NK-92 (cell line): ENCODE data around the gene ARL4D.
"Not testable (repeated sequence)": the region's sequence is repeated elsewhere in the genome, so short reads cannot be mapped to it uniquely, and the experiment has no call there.

Experiments
- DNase-seq: peaks from one replicate; lab custom pipeline; 2025; ENCODE audit not compliant: unreplicated experiment; lab: John Stamatoyannopoulos, UW

The ARL4D gene, protein sequence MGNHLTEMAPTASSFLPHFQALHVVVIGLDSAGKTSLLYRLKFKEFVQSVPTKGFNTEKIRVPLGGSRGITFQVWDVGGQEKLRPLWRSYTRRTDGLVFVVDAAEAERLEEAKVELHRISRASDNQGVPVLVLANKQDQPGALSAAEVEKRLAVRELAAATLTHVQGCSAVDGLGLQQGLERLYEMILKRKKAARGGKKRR

DNA sequence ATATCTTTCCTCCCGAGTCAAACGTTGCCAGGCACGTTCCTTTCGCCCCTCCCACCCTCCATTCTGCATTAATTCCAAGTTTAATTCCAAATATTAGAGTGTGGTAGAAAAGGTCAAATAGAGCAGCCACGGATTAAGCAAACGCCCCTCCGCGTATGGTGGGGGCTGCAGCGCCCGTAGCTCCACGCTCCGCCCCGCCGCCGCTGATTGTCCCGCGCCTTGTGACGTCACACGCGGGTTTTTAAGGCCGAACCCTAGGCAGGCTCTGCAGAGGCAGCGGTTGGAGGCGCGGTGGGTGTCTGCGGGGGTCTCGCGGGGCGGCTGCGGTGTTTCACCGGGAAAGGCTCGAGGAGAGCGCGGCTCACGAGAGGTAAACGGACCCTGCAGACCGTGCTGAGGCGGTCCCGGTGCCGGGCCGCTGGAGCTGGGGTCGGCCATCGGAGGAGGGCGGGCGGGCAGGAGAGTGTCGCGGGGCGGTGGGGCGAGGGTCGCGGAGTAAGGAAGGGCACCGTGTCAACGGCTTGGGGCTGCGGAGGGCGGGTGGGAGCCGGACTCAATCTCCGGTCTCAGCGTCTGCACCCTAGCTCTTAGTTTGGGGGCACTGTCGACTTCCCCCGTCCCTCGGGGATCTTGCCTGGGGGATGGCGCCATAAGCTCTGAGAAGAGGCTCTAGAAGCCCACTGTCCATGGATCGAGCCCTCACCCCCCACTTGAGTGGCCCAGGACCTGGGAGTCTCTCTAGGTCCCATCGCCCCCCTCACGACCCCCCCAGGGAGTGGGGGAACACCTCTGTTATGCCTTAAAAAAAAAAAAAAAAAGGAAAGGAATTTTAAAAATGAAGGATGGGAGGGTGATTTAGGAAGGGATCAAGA, at the start of gene ARL4D:
Gene ARL4D, plus strand, starts transcription at position 270 of the 872 bp plus-strand sequence. CDS start 740 bp downstream, outside the sequence.
- DNase-seq: peak; percentile 29

DNA sequence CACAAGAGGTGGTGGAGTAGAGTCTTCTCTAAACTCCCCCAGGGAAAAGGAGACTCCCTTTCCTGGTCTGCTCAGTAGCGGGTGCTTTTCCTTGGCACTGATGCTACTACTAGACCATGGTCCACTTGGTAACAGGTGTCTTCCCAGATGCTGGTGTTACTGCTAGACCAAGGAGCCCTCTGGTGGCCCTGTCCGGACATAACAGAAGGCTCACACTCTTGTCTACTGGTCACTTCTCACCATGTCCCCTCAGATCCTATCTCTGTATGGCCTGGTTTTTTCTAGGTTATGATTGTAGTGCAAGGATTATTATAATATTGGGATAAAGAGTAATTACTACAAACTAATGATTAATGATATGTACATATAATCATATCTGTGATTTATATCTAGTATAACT, 49.7 kb upstream of the ARL4D start:
- DNase-seq: no peak

DNA sequence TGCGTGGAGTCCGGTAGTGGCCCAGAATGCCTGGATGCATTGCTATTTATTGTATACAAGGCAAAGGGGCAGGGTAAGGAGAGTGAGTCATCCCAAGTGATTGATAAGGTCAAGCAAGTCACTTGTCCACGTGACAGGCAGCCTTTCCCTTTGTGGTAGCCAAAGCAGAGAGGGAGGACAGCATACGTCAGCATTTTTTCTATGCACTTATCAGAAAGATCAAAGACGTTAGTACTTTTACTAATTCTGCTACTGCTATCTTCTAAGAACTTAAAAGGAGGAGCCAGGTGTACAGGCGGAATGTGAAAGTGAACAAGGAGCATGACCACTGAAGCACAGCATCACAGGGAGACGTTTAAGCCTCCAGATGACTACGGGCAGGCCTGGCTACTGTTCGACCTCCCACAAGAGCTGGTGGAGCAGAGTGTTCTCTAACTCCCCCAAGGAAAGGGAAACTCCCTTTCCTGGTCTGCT, 47.9 kb upstream of the ARL4D start:
- no peak for DNase-seq

DNA sequence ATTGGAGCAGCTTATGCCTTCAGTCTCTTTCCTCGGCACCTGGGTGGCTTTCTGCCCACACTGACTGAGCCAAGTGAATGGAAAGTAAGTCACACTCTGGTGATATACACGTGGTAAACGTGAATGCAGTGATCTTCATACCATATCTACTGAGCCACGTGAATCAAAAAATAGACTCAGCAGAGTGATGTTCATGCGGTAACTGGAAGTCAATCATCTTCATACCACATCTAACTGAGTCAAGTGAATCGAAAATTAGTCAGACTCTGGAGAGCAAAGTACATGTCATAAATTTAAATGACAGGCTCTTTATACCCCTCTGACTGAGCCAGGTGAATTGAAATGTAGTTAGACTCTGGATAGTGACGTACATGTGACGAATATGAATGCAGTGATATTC, 47.1 kb upstream of the ARL4D start:
- DNase-seq: no peak

DNA sequence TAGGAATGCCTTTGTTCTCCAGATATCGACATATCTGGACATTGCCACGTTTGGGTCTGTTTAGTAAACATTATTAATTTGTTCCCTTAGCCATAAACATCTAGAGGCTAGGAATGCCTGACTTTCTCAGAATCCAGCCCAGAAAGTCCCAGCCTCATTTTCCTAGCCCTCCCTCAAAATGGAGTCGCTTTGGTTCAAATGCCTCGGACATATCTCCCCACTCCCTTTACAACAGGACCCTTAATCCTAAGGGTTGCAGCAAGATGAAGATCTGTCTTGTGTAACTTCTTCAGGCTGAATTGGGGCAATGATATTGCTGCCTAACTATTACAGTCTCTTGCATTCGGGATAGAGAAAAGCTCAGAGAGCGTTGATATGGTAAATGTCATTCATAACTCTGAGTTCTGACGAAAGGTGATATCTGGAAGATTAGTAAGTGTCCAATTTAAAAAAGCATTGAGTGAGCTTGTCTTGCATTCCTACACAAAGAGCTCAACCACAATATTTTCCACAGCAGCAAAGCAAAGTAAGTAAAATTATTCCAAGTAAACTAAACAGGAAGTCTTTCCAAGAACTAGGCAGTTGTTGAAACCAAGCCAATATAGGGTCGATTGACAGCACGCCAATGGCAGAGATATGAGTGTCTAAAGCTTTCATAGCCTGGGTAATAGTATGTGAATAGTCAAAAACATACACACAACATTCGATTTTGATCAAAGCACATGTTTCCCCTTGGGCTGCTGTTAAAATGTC, 46.0 kb upstream of the ARL4D start:
- DNase-seq: no peak

DNA sequence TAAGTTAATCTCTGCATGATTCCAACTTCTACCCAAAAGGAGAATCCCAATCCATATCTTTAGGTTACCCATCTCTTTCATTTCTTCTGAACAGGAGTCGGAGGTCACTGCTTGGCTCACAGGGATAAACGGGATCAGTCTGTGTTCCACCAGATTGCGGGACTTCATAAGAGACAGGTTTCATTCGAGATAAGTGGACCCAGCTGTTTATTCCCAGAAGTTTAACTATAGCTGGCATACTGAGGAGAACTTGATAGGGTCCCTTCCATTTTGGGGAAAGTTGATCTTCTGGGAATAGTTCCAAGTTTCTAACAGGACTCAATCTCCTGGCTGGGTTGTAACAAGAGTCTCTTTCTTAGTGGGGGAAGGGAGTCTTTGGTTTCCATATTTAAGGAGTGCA, 45.4 kb upstream of the ARL4D start:
- DNase-seq: no peak

DNA sequence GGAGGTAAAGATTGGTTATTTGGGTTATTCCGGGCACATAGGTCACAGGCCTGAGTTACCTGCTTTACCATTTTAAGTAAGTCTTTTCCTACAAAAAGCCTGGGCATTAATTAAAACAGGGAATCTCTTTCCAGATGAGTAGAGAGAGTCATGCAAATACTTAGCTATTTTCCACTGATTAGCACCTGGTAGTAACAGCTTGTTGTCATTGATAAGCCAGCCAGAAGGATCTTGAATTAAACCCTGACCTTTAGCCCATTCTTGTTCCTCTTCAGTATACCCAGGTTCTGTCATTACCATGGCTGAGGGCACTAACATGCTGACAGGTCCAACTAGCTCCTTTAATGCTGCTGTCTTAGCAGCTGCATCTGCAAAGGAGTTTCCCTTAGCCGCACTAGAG, 44.4 kb upstream of the ARL4D start:
- DNase-seq: no peak

DNA sequence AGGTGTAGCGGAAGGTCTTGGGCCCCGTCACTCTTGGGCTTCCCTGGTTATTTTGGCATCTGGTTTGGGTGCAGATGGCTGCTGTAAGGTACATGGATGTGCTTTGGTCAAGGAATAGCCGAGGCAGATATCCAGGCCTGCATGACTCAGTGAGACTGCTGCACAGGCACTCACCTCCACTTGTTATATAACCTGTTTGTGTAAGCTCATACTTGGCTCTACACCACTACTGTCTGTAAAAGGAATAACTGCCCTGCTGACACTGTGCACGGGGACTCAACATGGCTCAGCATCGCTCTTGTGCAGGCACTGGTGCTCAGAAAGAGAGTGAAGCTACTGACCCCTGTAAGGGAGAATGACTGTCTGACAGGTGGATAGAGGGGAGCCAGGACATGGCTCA, 42.3 kb upstream of the ARL4D start:
- no peak for DNase-seq

DNA sequence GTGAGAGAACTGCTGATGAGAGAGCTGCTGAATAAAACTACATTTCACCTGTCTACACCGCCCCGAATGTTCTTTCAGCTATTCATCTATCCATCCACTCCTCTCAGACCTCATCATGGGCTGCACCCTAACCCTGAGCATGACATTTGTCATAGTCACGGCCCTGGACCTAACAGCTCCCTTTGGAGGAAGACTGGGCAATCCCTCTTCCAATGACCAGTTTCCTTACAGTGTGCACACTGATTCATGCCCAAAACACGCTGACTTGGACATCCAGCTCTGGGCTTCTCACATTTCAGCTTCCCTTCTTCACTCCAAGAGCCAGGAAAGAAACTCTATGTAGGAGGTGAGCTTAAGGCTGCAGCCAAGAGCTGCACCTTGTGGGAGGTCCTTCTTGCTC, 41.8 kb upstream of the ARL4D start:
- DNase-seq: no peak

DNA sequence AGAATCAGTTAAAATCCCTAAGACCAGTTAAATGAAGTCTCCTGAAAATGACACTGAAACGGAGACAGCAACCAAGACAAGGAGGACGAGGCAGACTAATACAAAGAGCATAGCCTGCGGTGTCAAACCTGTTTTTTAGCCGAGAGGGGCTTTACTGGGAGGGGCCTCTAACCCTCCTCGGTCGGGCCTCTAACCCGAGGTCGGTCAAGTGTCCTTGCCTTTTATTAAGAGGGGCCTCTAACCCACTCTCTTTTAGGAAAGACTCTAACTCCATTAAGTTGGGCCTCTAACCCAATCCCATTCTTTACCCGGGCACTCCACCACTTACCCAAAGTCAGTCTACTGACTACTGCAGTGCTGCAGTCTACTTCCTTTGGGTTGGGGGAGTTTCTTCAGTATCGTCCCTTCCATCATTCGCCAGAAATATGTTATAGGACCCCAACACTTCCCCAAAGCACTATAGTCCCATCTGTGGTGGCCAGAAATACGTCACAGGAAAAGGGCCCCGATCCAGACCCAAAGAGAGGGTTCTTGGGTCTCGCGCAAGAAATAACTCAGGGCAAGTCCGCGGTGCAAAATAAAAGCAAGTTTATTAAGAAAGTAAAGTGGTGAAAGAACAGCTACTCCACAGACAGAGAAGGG, 39.2 kb upstream of the ARL4D start:
- no peak for DNase-seq

DNA sequence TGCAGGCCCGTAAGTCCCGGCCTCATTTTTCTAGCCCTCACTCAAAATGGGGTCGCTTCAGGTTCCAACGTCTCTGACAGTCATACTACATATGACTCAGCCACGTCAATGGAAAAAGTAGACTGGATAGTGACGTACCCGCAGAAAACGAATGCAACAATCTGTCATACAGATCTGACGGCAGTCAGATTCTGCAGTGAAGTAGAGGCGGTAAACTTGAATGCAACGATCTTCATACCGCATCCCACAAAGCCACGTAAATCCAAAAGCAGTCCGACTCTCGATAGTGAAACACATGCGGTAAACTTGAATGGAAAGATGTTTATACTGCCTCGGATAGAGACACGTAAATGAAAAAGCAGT, 38.4 kb upstream of the ARL4D start:
- DNase-seq: peak; percentile 57

DNA sequence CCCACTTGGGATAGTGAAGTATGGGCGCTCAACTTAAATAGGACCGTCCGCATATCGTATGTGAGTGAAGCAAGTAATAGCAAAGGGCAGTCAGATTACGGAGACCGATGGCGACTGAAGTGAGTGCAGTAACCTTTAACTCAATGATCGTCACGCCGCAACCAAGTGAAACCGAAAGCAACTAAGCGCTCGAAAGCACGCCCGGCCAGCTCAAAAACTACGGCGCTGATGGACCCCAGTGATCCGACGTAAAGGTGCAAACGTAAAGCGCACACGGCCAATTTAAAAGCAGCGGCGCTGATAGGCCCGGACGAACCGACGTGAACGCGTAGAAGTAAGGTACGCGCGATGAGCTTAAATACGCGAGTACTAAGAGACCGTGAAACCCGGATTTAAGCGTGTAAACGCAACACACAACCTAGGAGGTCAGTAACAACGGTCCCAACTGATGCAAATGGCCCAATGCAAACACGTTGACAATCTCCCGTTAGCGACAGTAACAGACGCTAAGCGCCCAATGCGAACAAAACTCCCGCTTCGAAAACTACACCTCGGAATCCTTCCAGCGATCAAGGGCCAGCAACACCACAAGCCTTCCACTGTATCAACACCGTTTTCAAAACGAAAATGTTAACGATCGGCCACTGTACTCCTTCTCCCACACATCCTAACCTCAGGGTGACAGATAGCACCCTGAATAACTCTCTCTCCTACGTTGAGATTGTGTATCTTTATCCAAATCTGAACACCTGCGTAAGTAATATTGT, 37.9 kb upstream of the ARL4D start:
- DNase-seq: peak; percentile 86

DNA sequence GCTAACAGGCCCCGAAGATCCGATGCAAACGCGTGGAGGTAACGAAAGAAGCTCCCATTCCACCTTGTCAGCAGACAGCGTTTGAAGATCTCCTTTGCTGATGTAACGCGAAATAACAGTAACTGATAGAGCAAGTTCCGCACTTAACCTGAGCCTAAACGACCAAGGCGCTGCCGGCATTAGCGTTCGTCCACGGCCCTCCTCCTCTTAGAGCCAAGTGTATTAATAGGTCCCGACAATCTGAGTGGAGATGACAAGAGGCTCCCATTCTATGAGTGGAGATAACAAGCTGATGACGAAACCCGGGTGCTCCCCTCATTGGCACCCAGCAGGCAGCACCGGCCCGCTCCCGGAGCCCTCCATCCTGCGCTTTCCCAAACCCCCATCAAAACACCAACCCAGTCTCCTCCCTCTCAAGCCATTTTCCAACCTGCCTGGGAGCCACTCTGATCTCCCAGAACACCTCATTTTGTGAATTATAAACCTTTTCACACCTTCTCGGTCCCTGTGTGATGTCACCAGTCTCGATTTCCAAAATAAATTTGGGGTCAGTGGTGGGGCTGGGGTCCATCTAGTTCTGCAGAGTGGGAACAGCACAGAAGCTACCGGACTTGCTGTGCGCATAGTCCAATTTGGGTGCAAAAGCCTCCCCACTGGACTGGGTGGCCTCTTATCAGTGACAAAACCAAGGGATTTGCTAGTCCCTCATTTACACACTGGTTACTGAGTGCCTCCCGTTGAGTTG, 35.4 kb upstream of the ARL4D start:
- no peak for DNase-seq

DNA sequence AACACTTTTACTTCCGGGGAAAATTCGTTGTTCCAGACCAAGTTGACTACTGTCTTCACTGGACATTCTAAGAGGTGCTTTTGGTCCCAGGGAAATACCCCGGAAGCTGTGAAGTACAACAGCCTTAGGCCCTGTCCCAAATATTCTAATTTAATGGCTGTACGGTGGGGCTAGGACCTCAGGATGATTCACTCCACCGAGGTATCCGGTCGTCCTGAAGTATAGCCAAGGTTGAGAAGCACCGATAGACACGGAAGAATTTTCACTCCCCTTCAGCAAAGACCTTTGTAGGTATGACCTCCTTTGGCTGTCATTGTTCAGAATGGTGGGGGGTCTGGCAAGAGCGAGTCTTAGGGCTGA, 34.9 kb upstream of the ARL4D start:
- no peak for DNase-seq

DNA sequence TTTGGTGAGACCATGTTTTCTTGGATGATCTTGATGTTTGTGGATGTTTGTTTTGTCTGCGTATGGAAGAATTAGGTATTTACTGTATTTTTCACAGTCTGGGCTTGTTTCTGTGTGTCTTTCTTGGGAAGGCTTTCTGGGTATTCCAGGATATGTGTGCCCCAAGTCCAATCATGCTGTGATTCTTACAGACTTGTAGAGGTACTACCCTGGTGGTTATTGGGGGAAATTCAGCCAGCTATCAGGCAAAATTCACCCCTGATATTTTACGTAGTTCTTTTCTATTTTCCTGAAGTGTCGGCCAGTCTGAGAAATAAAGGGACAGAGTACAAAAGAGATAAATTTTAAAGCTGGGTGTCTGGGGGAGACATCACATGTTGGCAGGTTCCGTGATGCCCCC, 33.4 kb upstream of the ARL4D start:
- no peak for DNase-seq

DNA sequence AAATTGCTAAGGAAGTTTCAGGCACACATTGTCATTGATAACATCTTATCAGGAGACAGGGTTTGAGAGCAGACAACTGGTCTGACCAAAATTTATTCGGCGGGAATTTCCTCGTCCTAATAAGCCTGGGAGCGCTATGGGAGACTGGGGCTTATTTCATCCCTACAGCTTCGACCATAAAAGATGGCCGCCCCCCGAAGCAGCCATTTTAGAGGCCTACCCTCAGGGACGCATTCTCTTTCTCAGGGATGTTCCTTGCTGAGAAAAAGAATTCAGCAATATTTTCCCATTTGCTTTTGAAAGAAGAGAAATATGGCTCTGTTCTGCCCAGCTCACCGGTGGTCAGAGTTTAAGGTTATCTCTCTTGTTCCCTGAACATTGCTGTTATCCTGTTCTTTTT, 32.9 kb upstream of the ARL4D start:
- DNase-seq: not testable (repeated sequence)

DNA sequence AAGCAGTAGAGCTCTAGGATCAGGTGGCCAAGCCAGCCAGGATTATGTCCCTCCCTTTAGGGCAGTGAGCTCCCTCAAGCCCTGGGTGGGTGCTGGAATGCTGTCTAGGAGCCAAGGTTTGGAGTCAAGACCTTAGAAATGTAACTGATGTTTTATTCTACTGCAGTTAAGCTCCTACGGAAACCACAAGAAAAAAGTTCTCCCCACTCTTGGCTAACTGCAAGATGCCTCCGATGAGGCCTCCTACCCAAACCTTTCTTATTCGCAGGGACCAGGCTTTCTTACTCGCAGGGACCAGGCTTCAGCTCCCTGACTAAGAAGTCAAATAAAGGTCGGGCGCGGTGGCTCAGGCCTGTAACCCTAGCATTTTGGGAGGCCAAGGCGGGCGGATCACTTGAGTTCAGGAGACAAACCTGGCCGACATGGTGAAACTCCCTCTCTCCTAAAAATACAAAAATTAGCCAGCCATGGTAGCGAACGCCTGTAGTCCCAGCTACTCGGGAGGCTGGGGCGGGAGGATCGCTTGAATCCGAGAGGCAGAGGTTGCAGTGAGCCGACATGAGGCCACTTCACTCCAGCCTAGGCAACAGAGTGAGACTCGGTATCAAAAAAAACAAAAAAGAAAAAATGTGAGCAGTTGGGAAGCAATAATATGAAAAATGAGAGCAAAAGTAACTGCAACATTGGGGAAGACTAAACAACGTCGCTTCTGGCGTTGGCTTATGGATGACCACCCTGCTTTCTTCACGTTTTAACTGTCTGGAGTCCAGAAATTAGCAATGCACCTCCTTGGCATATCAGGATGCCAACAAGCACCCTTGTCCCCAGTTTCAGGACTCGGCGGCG, 31.7 kb upstream of the ARL4D start:
- no peak for DNase-seq

DNA sequence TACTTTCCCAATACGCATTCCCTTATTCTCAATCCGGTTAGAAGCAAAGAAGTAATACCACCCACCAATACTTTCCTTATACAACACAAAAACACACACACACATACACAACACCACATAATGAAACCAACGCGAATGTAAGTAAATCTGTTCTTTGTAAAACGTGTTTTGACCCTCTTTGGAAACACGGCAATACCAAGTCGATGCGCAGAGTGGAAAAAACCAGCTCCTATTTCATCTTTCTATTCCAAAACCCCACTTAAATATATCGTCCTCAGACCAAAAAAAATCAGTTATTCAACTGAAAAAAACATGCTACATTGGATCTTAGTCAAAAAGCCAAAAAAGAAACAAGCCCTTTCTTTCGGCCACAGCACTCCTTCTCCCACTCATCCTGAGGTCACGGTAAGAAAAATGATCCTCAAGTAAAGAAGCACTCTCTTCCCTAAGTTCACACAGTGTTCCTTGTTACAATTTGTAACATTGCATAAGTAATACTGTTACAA, 31.0 kb upstream of the ARL4D start:
- no peak for DNase-seq
